GM21529 (cell line): ENCODE results near the gene IGFBP2.

Experiments used
- ATAC-seq: cut with Tn5 transposase; IDR thresholded peaks from one replicate; pipeline ENCODE4 v1.9.1; 2021; ENCODE audit not compliant: unreplicated experiment

Gene IGFBP2

DNA sequence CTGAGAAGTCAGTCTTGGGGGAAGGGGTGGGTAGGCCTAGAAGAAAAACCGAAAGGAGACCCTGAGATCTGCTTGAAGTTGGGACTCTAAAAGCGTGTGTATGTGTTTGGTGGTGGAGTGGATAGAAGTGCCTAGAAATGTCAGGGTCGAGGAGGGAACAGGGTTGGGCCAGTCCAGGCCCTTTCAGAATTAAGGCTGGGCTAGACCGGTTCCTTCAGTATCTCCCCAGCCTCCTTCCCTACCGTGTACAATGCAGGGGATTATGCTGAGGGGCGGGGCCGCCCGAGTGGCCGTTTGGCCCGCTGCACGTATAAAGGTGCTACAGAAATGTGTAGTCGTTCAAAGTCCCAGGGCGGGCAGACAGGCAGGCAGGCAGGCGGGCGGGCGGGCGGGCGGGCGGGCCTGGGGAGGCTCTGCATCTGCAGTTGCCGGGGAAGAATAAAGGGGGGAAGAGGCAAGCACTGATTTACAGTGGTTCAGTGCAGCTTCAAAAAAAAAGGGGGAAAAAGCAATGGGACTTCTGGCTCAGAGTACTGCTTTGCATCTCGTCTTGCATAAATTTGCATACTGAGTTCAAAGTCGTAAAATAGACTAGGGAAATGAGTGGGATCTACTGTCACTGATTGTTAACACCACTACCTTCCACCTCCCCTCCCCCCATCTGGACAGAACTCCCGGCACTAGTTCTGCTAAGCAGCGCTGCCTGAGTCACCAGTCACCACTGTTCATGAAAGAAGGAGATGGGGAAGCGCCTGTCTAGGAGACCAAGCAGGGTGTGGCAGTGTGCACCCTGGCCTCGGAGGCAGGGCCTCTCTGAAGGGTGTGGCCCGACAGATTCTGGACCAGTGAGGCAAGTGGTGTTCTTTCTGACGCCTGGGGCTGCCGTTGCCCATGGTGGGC is 3.6 kb downstream of the IGFBP2 start:
- no peak for ATAC-seq

- no peak for ATAC-seq
Observed at GRCh38 chr2:216637472-216637871, 4.3 kb downstream of the IGFBP2 start.

- no peak for ATAC-seq
Observed at GRCh38 chr2:216643986-216644659, 10.9 kb downstream of the IGFBP2 start.

DNA sequence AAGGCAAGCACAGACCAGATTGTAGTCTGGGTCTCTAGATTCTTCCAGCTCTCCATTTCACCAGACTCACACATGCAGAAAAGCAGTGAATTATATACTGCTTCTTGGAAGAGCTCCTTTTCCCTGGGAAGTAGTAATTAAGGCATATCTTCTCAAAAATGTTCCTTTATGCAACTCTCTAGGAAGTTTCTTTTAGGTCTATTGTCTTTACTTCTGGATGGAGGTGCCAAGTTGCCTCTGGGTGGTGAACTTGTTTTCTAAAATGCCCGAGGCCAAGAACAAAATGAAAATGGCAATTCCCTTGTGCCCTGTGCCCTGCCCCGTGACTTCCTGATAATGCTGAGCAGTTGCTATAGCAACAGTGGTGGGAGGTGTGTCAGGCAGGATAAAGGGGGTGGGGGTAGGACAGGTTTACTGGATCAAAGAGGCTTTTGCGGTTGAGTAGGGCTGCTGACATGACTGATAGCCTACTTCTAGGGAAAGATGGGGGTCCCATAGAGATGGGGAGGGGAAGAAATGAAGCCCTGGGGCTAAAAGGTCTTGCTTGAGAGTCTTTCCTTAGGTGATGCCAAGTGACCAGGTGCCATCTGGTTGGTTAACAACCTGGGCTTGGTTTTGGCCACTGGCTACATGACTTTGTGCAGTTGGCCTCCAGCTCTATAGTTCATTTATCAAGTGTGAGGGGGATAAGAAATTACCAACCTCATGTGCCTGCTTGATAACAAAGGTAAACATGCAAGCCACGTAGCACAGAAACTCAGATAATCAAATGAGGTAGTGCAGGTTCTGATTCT is 11.8 kb downstream of the IGFBP2 start:
- ATAC-seq, result no peak

- ATAC-seq, result no peak
Observed at GRCh38 chr2:216645636-216645950, 12.4 kb downstream of the IGFBP2 start.

DNA sequence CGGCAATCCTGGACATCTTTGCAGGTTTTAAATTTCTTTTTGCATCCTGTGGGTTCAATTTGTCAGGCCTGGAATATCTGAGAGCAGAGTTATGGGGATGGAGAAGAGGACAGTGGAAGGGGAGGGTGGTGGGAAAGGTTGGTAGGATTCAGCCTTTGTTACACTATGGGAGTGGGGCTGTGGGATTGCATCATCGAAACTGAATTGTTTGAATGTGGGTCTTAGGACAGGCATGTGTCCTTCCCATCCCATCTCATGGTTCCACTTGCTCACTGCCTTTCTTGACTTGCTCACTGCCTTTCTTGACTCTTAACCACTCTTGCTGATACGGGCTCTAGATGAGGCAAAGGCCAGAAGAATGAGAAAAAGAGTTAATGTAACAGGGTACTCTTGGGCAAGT is 12.9 kb downstream of the IGFBP2 start:
- no peak for ATAC-seq

DNA sequence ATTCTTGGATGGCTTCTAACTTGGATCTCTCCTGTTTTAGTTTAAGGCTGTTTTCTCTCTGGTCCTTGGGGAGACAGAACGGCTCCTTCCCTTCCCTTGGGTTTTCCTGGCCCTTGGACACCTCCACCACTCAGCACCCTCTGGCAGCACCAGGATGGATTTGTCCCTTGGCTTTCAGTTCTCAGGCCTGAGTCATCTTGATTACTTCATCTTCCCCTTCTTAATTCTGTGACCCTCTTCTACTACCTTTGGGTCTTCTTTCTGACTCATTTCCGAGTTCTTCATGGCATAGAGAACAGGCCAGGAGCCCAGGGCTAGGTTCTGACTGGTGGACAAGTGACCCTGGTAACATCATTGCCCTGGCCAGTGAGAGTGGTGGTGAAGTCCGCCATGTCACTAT is 14.9 kb downstream of the IGFBP2 start:
- ATAC-seq, result no peak

DNA sequence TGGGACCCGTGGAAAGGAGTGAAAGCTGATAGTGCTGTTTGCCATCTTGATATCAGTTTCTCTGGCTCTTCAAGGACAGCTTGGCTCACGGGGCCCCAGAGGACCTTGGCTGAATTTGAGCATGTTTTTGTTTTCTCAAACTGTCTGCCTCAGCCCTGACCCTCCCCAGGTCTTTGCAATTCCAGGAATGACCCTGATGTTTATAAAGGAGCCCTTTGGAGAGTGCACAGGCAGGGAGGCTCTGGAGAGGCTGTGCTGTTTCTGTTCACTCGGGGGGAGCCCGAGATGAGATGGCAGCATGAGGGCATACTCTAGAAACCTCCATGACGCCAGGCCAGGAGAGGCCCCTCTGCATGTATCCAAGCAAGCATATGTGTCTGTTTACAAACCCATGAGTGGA is 16.4 kb downstream of the IGFBP2 start:
- no peak for ATAC-seq

DNA sequence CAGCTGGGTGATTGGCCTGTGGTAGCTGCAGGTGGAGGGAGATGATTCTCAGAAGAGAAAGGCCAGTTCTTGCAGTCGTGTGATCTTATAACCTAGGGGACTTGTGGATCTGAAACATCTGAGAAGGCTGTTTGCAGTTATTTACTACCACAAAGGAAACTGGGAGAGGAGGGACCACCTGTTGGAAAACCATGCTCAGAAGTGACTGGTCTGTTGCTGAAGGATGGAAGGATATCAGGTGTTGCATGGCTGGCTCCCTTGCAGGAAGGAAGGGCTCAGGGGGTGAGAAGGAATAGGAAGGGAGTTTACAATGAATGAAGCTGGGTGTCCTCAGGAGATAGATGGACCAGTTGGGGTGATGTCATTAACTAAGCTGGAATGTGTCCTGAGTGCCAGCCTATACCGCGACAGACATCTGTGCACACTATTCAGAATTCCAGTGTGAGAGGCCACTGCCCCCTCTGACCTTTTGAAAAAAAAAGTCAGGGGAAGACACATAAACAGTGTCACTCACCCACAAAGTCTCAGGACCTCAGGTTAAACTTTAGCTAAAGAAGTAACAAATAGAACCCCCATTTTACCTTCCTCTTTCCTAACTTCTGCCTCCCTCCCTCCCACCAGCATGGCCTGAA is 17.5 kb downstream of the IGFBP2 start:
- ATAC-seq, result no peak

DNA sequence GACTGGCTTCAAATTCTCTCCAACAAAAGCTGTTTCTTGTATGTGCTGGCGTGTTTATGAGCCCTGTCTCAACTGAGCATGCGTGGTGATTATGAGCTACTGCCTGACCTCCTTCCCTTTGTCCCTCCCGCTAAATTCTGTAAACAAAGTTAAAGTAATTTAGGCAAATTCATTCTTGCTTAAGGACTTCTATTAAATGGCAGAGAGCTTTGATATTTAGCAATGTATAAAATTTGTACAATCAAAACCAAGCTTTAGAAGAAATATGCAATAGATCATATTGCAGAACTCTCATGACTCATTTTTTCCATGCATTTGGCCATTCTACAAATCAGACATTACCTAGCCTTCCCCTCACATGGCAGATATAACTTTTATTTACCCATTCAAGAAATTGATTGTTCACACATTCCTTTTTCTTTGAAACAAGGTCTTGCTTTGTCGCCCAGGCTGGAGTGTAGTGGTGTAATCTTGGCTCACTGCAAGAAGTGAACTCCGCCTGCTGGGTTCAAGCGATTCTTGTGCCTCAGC is 18.2 kb downstream of the IGFBP2 start:
- ATAC-seq, result no peak

GRCh38 chr2:216652566-216652965 is 19.3 kb downstream of the IGFBP2 start:
- no peak for ATAC-seq

DNA sequence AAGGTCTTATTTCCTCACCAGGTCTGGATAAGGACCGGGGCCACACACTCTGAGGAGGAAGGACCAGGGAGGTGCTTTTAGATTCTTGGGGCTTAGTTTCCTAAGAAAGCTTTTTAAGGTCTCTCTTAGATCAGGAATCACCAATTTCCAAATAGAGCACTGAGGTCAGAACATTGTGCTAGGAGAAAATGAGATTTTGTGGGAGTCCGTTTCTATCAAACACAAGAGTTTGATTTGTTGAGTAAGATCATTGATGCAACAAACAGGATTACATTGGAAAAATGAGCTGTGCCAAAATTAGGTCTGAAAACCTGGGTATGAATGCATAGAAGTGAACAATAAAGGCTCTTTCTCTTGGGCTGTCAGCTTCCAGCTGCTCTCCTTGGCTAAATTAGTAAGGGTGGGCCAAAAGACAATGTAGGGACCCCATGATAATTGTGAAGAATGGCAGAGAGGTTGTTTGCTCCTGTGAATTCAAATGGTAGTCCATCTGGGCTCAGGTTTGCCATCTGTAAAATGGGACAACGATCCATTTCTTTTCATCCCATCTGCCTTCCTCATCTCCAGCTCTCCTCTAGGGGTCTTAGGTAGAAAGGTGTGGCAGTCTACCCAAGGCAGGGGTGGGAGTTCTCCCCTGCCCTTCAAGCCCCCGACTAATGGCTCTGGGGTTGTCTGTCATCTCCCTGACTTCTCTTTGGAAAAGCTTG is 20.0 kb downstream of the IGFBP2 start:
- no peak for ATAC-seq

GRCh38 chr2:216653931-216654365 is 20.7 kb downstream of the IGFBP2 start:
- no peak for ATAC-seq

DNA sequence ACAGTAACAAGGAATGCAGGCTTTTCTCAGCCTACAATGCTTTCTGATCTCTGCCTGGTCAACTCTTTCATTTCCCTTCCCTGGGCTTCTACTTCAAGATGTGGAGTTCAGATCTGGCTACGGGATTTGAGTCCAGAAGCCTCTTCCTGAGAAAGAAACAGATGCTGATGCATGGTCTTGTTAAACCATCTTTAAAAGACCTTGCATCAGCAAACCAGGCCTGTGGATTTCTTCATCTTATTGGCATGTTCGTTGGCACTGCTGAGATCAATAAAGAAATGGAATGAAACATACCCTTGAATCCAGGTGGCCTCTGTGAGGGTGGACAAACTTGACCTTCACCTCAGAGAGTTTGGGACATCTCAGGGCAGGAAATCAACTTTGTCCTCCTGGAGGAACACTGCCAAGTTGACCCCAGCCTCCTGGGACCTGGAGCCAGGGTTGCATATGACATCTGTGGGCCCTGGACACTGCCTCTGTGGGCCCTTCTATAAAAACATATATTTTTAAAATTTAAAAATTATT is 21.4 kb downstream of the IGFBP2 start:
- no peak for ATAC-seq

DNA sequence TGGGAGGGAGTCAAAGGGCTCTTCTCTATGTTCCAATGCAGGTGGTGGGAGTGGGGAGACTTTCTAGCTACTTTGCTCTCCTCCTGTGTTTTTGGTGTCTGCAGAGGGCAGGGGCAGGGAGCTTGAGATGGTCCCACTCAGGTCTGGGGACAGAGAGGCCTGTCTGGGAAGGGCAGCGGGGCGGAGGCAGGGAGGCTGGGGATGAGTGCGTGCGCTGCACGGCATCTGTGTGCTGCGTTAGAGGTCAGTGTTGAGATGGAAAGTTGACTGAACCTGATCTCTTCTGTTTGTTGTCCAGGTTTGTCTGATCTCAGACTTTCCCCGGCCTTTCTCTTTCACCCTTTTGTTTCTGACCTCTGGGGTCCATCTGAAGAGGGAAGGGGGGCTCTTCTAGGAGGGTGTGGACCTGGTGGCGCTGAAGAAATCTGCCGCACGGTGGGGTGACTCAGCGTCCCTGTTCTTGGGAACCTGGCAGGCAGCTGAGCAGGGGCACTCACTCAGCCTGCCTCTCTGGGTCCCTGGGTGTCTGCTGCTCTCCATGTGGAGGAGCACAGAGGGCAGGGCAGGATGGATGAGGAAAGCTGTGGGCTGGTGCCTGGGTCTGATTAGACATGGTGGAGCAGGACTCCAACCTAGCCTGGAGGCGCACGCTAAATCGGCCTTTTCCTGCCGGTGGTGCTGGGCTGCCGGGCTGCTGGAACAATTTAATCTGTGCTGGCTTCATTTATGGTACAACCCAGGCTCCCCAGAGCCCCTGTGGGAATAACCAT is 24.1 kb downstream of the IGFBP2 start:
- no peak for ATAC-seq

- ATAC-seq, result no peak
Observed at GRCh38 chr2:216657980-216658379, 24.8 kb downstream of the IGFBP2 start.

DNA sequence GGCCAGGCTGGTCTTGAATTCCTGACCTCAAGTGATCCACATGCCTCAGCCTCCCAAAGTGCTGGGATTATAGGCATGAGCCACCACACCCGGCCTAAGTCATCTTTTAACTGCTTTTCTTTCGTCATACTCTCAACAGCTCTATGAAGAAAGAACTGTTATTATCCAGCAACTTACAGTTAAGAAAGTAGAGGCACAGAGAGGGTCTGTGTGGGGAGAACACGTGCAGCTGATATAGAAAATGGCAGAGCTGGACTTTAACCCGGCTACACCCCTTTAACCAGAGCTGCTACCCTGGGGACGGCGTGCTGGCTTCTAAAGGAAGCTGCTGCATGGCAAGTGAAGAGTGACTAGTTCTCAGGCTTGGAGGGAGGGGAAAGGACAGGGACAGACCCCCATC is 25.5 kb downstream of the IGFBP2 start:
- no peak for ATAC-seq

DNA sequence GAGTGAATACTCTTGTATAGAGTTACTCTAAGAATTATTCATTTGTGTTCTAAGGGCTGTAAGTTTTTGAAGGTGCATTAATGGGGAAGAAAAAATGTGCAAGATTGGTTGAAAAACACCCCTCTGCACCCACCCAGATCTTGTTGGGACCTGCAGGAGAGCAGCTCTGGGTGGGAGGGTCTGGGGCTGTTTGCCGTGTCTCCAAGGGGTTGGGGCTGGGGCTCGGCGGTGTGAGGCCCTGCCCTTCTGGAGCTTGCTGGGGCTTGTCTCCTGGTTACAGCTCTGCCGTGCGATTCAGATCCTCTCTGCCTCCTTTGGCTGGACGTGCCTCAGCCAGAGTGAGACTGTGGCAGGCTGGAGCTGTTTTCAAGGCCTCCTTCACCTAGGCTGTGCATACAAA is 26.1 kb downstream of the IGFBP2 start:
- ATAC-seq, result no peak

DNA sequence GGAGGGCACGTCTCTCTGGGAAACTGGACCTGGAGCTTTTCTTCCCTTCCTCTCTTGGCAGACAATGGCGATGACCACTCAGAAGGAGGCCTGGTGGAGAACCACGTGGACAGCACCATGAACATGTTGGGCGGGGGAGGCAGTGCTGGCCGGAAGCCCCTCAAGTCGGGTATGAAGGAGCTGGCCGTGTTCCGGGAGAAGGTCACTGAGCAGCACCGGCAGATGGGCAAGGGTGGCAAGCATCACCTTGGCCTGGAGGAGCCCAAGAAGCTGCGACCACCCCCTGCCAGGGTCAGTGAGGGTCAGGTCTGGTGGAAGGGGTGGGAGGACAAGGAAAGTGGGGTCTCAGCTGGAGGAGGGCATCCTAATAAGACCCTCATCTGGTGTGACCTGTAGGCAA is 27.3 kb downstream of the IGFBP2 start:
- ATAC-seq, result no peak
